Stimulated activated CD4-positive, alpha-beta T cell treated with anti-CD3 and anti-CD28 coated beads, Interleukin-4, amount 100 ng/mL, for 48 hours (primary cell): Measurements from ENCODE around the gene TSPAN14.

Source experiments
- DNase-seq, 2 donors: peaks; one replicate each; pipeline ENCODE4 v3.0.0-alpha.2; 2020; ENCODE audit warnings: low read depth in 2 of 2

TSPAN14 gene

DNA sequence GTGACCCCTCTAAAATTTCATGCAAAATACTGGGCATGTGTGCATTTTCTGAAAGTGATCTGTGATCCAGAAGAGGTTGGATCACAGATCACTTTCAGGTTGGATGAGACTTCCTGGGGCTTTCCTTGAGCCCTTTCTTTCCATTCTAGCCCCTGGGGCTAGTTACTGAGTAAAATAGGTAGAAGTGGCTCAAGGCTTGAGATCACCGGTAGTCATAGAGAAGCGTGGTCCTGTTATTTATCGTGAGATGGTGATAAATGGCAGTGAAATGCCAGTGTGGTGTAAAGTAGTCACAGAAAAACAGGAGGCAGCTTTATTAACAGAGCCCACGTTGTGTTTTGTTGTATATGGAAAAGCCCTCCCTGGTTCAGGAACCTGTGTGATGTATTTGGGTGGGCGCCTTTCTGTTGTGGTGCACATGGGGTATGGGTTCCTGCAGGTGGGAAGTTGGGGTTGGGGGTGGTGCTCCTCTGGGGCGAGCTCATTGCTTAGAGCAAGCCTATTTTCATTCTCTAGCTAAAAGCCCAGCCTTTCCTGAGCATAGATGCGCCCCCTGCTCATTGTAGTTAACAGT is 49.6 kb downstream of the TSPAN14 start:
- no peak for DNase-seq

GRCh38 chr10:80504158-80504811 is 50.2 kb downstream of the TSPAN14 start:
- DNase-seq, result no peak

DNA sequence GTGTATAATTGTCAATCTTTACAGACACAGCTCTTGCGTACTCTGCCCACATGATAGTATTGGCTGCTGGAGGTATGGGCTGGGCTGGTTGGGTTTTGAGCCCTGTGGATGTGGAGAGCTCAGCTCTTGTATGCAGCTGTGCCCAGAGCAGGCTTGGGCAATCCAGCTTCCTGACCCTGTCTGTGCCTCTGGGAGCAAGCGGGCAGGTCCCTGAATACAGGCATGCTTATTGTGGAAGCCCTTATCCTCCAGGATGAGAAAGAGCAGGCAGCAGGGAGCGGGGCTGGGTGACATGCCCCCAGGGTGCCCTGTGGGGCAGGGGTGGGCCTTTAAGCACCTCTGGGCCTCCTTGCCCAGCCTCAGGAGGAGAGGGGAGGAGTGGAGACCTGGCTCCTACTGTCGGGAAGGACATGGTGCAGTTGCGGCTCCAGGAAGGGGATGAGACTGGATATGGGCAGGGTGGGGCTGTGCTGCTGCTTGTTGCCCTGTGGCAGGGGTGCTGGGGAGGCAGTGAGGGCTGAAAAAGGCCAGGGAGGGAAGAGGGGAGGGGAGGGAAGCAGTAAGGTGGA is 50.9 kb downstream of the TSPAN14 start:
- DNase-seq, result no peak

DNA sequence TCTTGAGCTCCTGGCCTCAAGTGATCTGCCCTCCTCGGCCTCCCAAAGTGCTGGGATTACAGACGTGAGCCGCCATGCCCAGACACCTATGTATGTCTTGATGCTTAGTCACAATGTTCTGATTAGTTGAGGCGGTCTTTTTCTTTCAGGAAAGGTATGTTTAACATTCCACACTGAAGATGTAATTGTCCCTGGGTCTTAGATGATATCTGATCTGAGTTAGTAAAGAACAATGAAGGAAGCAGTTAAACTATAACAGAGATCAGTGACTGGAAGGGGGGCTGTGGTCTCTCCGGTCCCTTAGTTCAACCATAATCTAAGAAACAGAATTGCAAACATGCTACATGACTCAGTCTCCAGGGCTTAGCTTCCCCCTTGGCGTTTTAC is 52.1 kb downstream of the TSPAN14 start:
- no peak for DNase-seq

GRCh38 chr10:80506836-80507487 is 52.9 kb downstream of the TSPAN14 start:
- DNase-seq, result no peak

DNA sequence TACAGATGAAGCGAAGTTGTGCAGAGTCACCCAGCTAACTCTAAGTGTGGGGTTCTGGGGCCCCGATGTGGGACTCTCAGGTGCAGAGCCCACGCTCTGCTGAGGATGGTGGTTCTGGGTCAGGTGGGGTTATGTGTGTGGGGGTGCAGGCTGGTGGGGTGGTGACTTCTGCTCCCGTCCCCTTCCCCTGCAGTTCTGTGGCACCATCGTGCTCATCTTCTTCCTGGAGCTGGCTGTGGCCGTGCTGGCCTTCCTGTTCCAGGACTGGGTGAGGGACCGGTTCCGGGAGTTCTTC is 54.9 kb downstream of the TSPAN14 start:
- DNase-seq, result no peak

DNA sequence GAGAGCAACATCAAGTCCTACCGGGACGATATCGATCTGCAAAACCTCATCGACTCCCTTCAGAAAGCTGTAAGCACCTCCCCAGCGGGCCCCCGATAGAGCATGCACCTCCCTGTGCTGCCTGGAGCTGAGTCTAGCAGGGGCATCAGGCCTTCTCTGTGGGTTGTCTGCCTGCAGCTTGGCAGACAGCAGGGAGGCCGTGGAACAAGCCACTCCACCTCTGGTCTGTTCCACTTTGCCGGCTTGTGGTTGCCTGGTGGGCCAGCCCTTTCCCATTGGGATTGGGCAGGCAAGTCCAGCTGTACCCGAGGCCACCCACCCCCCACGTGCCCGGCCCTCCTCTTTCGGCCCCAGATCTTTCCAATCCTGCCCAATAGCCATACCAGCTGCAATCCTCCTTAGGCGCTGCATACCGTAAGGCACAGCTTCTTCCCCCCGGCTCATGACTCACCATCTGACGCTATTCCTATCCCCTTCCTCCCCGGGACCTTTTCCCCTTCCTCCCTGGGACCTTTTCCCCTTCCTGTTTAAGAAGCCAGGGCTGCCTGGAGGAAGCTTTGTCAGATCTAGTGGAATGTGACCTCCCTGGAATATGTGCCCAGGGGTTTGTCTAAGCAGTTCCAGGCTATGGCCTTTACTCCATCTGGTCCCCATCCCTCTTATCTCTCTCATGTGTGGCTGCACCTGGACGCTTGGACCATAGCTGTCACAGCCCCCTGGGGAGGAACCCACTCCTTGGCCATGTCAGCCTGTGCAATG is 55.5 kb downstream of the TSPAN14 start:
- no peak for DNase-seq

DNA sequence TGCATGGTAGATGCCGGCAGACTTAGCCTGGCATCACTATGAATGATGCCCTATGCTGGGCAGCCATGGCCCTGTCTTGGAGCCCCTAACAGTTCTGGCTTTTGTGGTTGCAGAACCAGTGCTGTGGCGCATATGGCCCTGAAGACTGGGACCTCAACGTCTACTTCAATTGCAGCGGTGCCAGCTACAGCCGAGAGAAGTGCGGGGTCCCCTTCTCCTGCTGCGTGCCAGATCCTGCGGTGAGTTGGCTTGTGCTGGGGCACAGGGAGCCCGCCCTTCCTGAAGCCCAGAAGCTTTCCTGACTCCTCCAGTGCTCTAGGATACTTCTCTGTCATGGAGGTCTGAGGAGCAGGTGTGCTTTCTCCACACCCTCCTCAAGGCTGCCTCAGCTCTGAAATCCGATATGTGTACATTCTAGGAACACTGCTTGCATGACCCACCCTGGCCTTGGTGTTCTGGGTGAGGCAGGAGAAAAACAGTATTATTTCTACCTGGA is 58.0 kb downstream of the TSPAN14 start:
- no peak for DNase-seq

- no peak for DNase-seq
These were observed 59.0 kb downstream of the TSPAN14 start for GRCh38 chr10:80513106-80513505.

DNA sequence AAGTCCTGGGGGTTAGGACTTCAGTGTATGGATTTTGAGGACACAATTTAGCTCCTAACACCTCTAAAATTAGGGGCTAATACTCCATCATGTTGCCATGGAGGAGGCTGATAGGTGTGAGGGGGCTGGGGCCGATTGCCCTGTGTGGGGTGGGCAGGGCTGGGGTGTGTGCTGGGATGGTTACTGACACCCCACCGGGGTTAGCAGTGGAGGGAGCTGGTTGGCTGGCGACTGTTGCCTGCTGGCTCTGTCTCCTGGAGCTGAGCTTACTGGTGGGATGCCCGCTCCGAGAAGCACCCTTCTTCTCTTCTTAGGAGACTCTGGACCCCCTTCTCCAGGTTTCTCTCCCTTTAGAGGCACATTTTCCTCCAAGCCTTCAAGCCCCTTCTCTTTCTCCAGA is 61.4 kb downstream of the TSPAN14 start:
- no peak for DNase-seq

- no peak for DNase-seq
These were observed 61.8 kb downstream of the TSPAN14 start for GRCh38 chr10:80515941-80516340.

DNA sequence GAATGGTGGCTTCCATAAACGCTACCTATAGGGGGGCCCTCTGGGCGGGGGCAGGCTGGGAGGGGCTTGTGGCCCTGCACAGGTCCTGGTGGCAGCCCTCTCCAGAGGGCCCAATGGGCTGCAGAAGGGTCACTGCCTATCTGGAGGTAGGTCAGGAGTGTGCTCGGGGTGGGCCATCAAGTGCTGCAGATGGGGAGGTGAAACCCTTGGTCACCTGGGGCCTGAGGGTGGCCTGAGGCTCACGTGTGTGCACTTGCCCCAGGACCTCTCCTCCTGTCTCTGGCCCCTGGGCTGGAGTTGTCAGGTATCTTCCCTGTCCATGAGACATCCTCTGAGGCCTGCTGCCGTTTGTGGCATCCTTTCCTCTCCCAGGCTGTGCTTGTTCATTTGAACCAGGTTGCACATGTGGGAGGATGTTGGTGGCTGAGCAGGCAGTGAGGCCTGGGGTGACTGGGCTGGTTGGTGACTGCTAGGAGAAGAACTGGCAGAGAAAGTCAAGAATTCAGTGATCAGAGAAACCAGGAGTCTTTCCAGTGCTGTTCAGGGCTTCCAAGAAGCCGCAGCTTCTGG is 62.5 kb downstream of the TSPAN14 start:
- no peak for DNase-seq

GRCh38 chr10:80517416-80518142 is 63.5 kb downstream of the TSPAN14 start:
- DNase-seq, result no peak

DNA sequence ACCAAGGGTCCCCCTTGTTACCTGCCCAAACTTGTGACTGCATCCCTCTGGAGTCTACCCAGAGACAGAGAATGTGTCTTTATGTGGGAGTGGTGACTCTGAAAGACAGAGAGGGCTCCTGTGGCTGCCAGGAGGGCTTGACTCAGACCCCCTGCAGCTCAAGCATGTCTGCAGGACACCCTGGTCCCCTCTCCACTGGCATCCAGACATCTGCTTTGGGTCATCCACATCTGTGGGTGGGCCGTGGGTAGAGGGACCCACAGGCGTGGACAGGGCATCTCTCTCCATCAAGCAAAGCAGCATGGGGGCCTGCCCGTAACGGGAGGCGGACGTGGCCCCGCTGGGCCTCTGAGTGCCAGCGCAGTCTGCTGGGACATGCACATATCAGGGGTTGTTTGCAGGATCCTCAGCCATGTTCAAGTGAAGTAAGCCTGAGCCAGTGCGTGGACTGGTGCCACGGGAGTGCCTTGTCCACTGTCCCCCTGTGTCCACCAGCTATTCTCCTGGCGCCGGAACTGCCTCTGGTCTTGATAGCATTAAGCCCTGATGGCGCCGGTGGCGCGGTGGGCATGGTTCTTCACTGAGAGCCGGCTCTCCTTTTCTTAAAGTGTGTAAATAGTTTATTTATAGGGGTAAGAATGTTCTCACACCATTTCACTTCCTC is 64.2 kb downstream of the TSPAN14 start:
- DNase-seq, result no peak

DNA sequence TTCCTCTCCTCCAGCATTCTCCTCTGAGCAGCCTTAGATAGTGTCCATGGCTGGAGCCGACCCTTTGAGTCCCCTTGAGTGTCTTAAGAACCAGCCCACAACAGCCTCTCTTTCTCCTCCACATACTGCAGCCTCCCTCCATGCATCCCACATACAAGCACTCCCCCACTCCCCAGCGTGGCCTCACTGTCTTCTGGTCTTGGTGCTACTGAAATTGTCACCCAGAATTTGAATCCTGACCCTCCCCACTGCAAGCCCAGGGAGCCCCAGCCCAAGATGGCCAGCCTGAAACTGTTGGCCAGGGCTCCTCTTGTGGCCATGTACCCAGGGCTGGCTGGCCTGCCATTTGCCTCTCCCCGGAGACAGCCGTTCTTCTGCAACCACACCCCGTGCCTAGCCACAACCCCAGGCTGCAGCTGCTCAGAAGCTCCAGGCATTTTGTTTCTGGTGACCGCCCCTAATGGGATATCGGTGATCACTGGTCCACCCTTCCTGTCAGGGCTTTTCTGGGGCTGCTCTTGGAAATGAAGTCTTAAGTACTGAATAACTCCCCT is 64.8 kb downstream of the TSPAN14 start:
- no peak for DNase-seq

GRCh38 chr10:80519936-80520650 is 66.0 kb downstream of the TSPAN14 start:
- no peak for DNase-seq

GRCh38 chr10:80520661-80521470 is 66.8 kb downstream of the TSPAN14 start:
- no peak for DNase-seq

DNA sequence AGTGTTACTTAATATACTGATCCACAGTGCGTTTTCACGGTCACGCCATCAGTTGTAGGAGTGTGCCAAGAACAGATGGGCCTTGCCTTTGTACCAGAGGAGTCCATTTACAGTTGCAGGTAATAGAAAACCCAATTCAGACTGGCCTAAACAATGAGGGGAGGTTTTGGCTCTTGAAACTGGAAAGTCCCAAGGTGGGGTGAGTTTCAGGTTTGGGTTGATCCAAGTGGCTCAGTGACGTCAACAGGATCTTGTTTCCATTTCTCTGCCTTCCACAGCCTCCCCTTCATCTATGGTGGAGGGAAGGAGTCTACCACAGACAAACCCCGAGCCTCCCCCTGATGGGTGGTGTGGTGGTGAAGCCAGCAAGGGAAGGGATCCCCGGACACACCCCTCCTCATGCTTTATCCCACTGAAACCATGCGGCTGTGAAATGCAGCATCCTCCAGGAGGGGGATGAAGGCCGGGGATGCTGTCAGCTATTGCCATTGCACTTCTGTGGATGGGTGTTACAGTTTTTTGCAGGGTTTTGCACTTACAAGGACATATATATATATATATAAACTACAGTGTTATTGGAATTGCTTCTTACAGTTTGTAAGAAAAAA is 68.8 kb downstream of the TSPAN14 start:
- DNase-seq, result no peak

- no peak for DNase-seq
These were observed 69.7 kb downstream of the TSPAN14 start for GRCh38 chr10:80523773-80524172.
